Measurements from ENCODE around the gene POC1B. TPM values are rescaled to one million over a fixed set of nuclear protein-coding genes. Genes with fewer than 3 reads are reported as not detected.

The POC1B gene
- total RNA-seq, 1 donor from 2014 or later, result 28.5 TPM

GRCh38 chr12:89506050-89506449 is 19.8 kb downstream of the POC1B start:
- intact Hi-C loops (cut with DNase I), result no loop called here

GRCh38 chr12:89504560-89505346 is 21.1 kb downstream of the POC1B start:
- no peak for DNase-seq (ENCODE audit: low spot score)
- ATAC-seq, result no peak
- intact Hi-C loops (cut with DNase I), result no loop called here

More at GRCh38 chr12:89506050-89506449, 19.8 kb downstream of the POC1B start:
- no peak for ATAC-seq
- no peak for DNase-seq (ENCODE audit: low spot score)

- no peak for ATAC-seq
- intact Hi-C loops (cut with DNase I), result no loop called here
- DNase-seq (ENCODE audit: low spot score), result no peak
These were observed 24.1 kb downstream of the POC1B start for GRCh38 chr12:89501793-89502192.

- intact Hi-C loops (cut with DNase I), result no loop called here
These were observed 26.0 kb downstream of the POC1B start for GRCh38 chr12:89499857-89500256.

GRCh38 chr12:89497467-89497866 is 28.4 kb downstream of the POC1B start:
- DNase-seq (ENCODE audit: low spot score) (no peak), ATAC-seq (peak; percentile 84)
- intact Hi-C loops (cut with DNase I), result no loop called here

More at GRCh38 chr12:89499857-89500256, 26.0 kb downstream of the POC1B start:
- ATAC-seq (no peak), DNase-seq (ENCODE audit: low spot score) (no peak)

GRCh38 chr12:89497005-89497404 is 28.8 kb downstream of the POC1B start:
- DNase-seq (ENCODE audit: low spot score) (no peak), ATAC-seq (peak; percentile 71)
- intact Hi-C loops (cut with DNase I), result no loop called here

- intact Hi-C loops (cut with DNase I), result no loop called here
- no peak for DNase-seq (ENCODE audit: low spot score)
- no peak for ATAC-seq
These were observed 31.2 kb downstream of the POC1B start for GRCh38 chr12:89494411-89495231.

GRCh38 chr12:89493670-89494302 is 32.1 kb downstream of the POC1B start:
- ATAC-seq (no peak), DNase-seq (ENCODE audit: low spot score) (no peak)
- intact Hi-C loops (cut with DNase I), result no loop called here

- ATAC-seq (no peak), DNase-seq (ENCODE audit: low spot score) (no peak)
- intact Hi-C loops (cut with DNase I), result no loop called here
These were observed 33.0 kb downstream of the POC1B start for GRCh38 chr12:89492883-89493282.

- ATAC-seq, result no peak
- no peak for DNase-seq (ENCODE audit: low spot score)
- intact Hi-C loops (cut with DNase I), result no loop called here
These were observed 34.9 kb downstream of the POC1B start for GRCh38 chr12:89490922-89491321.

GRCh38 chr12:89486264-89486663 is 39.6 kb downstream of the POC1B start:
- no peak for DNase-seq (ENCODE audit: low spot score)
- ATAC-seq, result no peak
- intact Hi-C loops (cut with DNase I), result no loop called here

- intact Hi-C loops (cut with DNase I), result no loop called here
- ATAC-seq, result no peak
- no peak for DNase-seq (ENCODE audit: low spot score)
These were observed 41.4 kb downstream of the POC1B start for GRCh38 chr12:89484470-89484869.

- ATAC-seq (no peak), DNase-seq (ENCODE audit: low spot score) (no peak)
- intact Hi-C loops (cut with DNase I), result no loop called here
These were observed 44.5 kb downstream of the POC1B start for GRCh38 chr12:89481213-89481914.

GRCh38 chr12:89479982-89480381 is 45.9 kb downstream of the POC1B start:
- intact Hi-C loops (cut with DNase I), result no loop called here
- no peak for ATAC-seq
- DNase-seq (ENCODE audit: low spot score), result no peak

- intact Hi-C loops (cut with DNase I), result no loop called here
- no peak for DNase-seq (ENCODE audit: low spot score)
These were observed 48.1 kb downstream of the POC1B start for GRCh38 chr12:89477633-89478279.

GRCh38 chr12:89476904-89477595 is 48.8 kb downstream of the POC1B start:
- intact Hi-C loops (cut with DNase I), result no loop called here
- ATAC-seq, result no peak
- no peak for DNase-seq (ENCODE audit: low spot score)

More at GRCh38 chr12:89477633-89478279, 48.1 kb downstream of the POC1B start:
- ATAC-seq, result no peak

GRCh38 chr12:89476232-89476631 is 49.6 kb downstream of the POC1B start:
- DNase-seq (ENCODE audit: low spot score) (no peak), ATAC-seq (no peak)
- intact Hi-C loops (cut with DNase I), result no loop called here
